Left ventricle myocardium inferior (tissue), 1 donor: ENCODE results near the gene C21orf91. TPM values are rescaled to one million over a fixed set of nuclear protein-coding genes. Genes with fewer than 3 reads are reported as not detected.

ENCODE experiments used
- DNase-seq: peaks from one replicate; pipeline ENCODE4 v3.0.0-alpha.2; 2020
- H3K27ac ChIP-seq: fragments of 200-600 bp; replicated peaks from 2 replicates; pipeline ENCODE4 v1.8.0; 2021
- H3K27me3 ChIP-seq: fragments of 200-600 bp; 2 replicates; pipeline ENCODE4 v1.8.0; 2021; ENCODE audit warnings: low read depth
- H3K36me3 ChIP-seq: fragments of 200-600 bp; 2 replicates; pipeline ENCODE4 v1.8.0; 2021
- H3K4me1 ChIP-seq: fragments of 200-600 bp; 2 replicates; pipeline ENCODE4 v1.8.0; 2021
- H3K4me3 ChIP-seq: fragments of 200-600 bp; 2 replicates; pipeline ENCODE4 v1.8.0; 2021; ENCODE audit warnings: mild to moderate bottlenecking, moderate library complexity
- H3K9me3 ChIP-seq: fragments of 200-600 bp; replicated peaks from 2 replicates; pipeline ENCODE4 v1.8.0; 2021
- intact Hi-C: fragments of 100-400 bp; cut with micrococcal nuclease; formaldehyde crosslinking; loops from one replicate; pipeline ENCODE4 v1.11.0; 2022
- total RNA-seq: library from RNA; stranded (reverse); fragmentation: NEBNext Ultra II Directional; extraction: Animal tissue kit (Norgen Biotek cat#: 25700); gene quantifications from one replicate; pipeline ENCODE4 v1.2.1, GENCODE V29; 2021
- TF ChIP-seq, protein P1 (sequence below): fragments of 200-600 bp; IDR thresholded peaks from 2 replicates; pipeline ENCODE4 v1.8.0; 2021; ENCODE audit warnings: antibody characterized with exemption, mild to moderate bottlenecking, borderline replicate concordance
- donor health status: DM: no; HTN: yes; CAD: no; lungs with severe emphysema.

The C21orf91 gene
- total RNA-seq, 1 donor from 2014 or later = 10.2 TPM

DNA sequence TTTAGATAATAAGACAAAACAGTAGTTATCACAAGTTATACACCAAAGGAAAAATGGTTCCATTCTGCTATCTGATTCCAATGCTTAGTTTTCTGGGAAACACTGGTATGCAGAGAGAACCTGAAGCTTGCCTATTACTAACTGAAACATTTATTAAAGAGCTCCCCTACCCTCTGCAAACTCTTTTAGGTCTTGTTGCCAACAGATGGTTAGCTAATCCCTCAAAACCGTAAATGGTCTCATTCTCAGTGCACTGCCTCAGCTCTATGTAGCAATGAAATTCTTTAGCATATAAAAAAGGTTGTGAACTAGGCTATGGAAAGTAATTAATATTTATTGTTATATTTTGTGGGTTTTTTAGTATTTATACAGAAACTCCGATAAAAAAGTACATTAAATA, 20.4 kb downstream of the C21orf91 start:
- H3K27me3 ChIP-seq = no peaks in the 10 kb centered on the region
- peaks cover 46% of the 10 kb centered on the region for H3K4me1 ChIP-seq
- TF ChIP-seq, protein P1, sequence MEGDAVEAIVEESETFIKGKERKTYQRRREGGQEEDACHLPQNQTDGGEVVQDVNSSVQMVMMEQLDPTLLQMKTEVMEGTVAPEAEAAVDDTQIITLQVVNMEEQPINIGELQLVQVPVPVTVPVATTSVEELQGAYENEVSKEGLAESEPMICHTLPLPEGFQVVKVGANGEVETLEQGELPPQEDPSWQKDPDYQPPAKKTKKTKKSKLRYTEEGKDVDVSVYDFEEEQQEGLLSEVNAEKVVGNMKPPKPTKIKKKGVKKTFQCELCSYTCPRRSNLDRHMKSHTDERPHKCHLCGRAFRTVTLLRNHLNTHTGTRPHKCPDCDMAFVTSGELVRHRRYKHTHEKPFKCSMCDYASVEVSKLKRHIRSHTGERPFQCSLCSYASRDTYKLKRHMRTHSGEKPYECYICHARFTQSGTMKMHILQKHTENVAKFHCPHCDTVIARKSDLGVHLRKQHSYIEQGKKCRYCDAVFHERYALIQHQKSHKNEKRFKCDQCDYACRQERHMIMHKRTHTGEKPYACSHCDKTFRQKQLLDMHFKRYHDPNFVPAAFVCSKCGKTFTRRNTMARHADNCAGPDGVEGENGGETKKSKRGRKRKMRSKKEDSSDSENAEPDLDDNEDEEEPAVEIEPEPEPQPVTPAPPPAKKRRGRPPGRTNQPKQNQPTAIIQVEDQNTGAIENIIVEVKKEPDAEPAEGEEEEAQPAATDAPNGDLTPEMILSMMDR = no peak
- intact Hi-C loops = no loop called here
- DNase-seq = no peak
- H3K4me3 ChIP-seq = no peak overlapping the region
- H3K36me3 ChIP-seq = peaks cover 17% of the 10 kb centered on the region
- no peak overlapping the region for H3K27ac ChIP-seq
- H3K9me3 ChIP-seq = no peaks in the 10 kb centered on the region

DNA sequence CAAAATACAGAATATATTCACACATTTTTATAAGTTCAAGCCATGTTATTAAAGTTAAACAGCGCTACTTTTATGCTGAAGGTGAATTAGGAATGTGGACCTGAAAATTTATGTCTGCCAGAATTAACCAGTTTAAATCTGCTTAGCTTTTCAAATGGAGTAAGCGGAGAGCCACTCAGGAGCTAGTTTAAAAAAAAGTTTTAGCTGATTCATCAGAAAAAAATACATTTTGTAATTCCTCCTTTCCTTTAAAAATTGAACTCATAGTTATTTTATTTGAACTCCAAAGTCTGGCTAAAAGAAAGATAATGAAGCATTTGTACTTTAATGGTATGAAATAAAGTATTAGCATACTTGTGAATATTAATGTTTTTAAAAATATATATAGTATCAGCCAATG, 21.2 kb downstream of the C21orf91 start:
- DNase-seq = no peak
- no peak overlapping the region for H3K27ac ChIP-seq
- no peaks in the 10 kb centered on the region for H3K27me3 ChIP-seq
- H3K4me3 ChIP-seq = no peak overlapping the region
- H3K9me3 ChIP-seq = no peaks in the 10 kb centered on the region
- H3K4me1 ChIP-seq = peaks cover 43% of the 10 kb centered on the region
- intact Hi-C loops = no loop called here
- H3K36me3 ChIP-seq = peaks cover 21% of the 10 kb centered on the region
- TF ChIP-seq, protein P1 = no peak

DNA sequence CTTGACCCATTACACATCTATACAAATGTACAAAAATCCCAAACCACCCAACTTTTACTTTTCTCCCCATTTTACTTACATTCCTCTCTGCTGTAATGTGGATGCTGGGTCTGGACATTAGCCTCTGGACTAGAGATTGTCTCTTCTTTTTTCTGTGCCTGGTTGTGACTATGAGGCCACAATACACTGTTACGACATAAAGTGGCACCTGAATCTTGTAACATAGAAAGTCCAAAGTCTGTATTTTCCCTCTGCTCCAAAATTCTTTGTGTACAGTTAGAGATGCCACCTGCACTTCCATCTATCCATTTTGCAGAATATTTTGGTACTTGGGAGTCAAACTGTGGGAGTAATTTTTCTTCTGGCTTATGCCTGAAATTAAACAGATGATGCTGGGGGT, 22.7 kb downstream of the C21orf91 start:
- Histone ChIP-seq H3K4me3 (no peak overlapping the region), H3K36me3 (peaks cover 36% of the 10 kb centered on the region), H3K4me1 (peaks cover 43% of the 10 kb centered on the region), H3K27me3 (no peaks in the 10 kb centered on the region), H3K9me3 (no peaks in the 10 kb centered on the region), H3K27ac (no peak overlapping the region)
- intact Hi-C loops = no loop called here
- no peak for DNase-seq
- TF ChIP-seq, protein P1 = no peak

DNA sequence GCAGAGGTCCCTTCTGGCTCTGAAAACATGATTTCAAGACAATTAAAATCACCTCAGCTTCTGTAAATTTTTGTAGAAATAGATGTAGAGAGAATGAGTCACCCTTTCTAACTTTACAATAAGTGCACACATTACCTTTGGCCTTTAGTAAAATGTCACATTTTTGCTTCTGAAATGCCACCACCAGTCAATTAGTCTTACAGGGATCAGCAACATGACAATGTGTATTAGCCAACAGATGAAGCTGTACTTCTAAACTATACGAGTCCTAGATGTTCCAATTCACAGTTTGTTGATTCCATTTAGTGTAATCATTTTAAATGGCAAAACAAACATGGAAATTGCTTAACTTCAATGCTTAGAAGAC, 23.1 kb downstream of the C21orf91 start:
- TF ChIP-seq, protein P1 = no peak
- Histone ChIP-seq H3K27me3 (no peaks in the 10 kb centered on the region), H3K4me1 (peaks cover 43% of the 10 kb centered on the region), H3K27ac (no peak overlapping the region), H3K4me3 (no peak overlapping the region), H3K36me3 (peaks cover 40% of the 10 kb centered on the region), H3K9me3 (no peaks in the 10 kb centered on the region)
- intact Hi-C loops = no loop called here
- no peak for DNase-seq

DNA sequence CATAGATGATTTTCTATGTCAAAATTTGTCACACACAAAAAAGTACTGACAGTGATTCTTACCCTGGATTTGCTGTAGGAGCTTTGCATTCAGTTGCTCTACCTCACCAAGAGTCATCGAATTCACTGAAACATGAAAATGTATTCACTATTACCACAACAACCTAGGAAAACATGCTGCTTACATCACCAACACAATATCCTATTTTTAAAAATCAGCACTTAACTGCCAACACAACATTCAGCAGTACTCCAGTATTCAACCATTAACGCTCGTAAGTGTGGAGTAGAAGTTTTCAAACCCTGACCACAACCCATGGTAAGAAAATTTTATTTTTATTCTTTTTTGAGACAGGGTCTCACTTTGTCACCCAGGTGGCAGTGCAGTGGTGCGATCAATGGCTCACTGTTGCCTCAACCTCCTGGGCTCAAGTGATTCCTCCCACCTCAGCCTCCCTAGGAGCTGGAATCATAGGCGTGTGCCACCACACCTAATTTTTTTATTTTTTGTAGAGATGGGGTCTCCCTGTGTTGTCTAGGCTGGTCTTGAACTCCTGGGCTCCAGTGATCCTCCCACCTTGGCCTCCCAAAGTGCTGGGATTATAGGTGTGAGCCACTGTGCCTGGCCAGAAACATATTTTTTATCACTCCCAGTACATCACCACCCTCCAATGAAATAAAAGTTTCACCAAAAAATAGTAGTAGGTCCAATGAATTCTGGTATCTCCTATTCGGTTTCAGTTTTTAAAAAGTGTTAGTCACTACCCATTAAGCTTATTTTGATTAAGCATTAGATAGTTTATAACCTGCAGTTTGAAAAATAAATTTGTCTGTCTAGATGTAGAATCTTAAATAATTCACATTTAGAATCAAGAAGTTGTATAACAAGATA, 23.8 kb downstream of the C21orf91 start:
- no peaks in the 10 kb centered on the region for H3K9me3 ChIP-seq
- no peak overlapping the region for H3K4me3 ChIP-seq
- H3K4me1 ChIP-seq = peaks cover 43% of the 10 kb centered on the region
- intact Hi-C loops = no loop called here
- TF ChIP-seq, protein P1 = no peak
- H3K27ac ChIP-seq = no peak overlapping the region
- no peak for DNase-seq
- H3K27me3 ChIP-seq = no peaks in the 10 kb centered on the region
- peaks cover 41% of the 10 kb centered on the region for H3K36me3 ChIP-seq
